HG03442 (cell line): ENCODE results near the gene LSM14B.

ENCODE experiments used
- ATAC-seq: cut with Tn5 transposase; IDR thresholded peaks from one replicate; pipeline ENCODE4 v1.9.1; 2021; ENCODE audit warnings: mild to moderate bottlenecking, moderate library complexity; ENCODE audit not compliant: unreplicated experiment

LSM14B gene

DNA sequence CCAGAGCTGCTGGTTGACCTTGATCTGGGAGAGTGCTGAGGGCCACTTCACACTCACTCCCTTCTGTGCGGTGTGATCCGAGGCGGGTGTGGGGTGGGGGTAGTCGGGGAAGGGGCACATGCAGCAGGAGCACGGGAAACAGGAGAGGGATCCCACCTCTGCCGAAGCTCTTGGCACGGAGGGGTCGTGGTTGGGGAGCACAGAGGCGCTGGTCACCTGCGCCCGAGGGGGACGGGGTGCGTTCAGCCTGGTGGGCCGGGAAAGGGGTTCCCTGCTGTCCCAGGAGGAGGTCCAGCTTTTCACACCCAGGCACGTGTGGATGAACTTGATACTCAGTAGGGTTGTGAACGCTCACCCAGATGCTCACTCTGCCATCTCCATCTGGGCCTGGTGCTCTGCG is 38.6 kb downstream of the LSM14B start:
- no peak for ATAC-seq

GRCh38 chr20:62161347-62161746 is 39.1 kb downstream of the LSM14B start:
- no peak for ATAC-seq

GRCh38 chr20:62162765-62163484 is 40.6 kb downstream of the LSM14B start:
- no peak for ATAC-seq

DNA sequence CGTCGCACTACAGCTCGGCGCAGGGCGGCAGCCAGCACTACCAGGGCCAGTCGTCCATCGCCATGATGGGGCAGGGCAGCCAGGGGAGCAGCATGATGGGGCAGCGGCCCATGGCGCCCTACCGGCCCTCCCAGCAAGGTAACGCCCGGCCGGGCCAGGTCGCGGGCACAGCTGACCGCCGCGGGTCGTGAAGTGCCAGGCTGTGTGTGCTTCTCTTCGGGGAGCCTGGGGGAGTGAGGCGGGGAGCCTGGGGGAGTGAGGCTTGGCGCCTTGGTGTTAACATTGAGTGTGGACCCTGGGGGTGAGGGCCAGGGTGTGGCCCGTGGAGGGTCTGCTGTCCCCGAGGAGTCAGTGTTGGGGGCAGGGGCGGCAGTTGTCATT is 41.2 kb downstream of the LSM14B start:
- ATAC-seq = no peak

DNA sequence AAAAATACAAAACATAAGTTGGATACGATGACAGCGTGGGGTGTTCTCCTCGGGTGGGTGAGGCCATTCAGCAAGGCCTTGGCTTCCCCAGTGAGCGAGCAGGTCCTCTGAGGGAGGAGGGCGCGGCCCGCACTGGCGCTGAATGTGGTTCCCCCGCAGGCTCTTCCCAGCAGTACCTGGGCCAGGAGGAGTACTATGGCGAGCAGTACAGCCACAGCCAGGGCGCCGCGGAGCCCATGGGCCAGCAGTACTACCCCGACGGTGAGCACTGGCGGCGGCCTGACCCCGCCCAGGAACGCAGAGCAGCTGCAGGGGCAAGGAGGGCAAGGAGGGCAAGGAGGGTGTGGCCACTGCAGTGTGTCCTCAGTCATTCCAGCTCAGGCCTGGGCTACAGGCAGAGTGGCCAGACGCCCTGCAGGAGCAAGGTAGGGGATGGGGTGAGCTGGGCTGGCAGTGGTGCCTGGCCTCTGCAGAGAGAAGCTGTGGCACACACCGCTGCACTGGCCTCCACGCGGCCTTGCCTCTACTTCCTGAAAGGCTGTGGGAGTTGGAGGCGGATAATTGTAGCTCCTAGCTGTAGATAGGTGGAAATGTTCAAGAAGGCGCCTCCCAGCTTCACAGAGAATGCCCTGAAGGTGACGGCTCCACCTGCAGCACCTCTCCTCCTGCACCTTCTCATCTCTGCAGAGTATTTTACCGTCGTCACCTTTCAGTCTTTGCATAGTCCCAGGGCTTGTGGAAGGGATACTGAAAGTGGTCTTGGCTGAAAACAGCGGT is 41.9 kb downstream of the LSM14B start:
- no peak for ATAC-seq

- no peak for ATAC-seq
These were observed 42.8 kb downstream of the LSM14B start for GRCh38 chr20:62164879-62165761.

DNA sequence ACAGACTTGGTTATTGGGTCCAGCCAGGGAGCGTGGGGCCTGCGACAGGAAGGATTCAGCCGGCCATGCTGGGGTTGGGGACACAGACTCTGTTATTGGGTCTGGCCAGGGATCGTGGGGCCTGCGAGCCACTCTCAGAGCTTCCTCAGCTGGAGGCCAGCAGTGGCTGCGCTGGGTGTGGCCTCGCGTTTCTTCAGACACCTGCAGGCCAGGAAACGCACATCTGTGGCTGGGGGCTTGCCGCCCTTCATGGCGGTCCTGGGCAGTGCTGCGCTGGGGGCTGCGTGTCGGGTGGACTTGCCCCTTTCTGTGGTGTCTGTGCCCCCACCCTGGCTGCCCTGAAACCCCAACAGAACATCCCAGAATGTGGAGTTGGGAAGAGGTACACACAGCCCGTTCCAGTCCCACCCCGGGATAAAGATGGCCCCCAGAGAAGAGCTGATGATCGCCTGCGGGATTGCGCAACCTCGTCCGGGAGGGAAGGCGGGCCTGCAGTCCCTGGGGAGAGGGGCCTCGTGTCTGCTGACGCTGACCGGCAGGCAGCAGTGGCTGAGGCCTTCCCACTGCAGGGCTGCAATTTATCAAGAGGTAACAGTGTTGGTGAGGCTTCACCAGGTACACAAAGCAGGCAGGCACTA is 43.6 kb downstream of the LSM14B start:
- ATAC-seq = no peak

DNA sequence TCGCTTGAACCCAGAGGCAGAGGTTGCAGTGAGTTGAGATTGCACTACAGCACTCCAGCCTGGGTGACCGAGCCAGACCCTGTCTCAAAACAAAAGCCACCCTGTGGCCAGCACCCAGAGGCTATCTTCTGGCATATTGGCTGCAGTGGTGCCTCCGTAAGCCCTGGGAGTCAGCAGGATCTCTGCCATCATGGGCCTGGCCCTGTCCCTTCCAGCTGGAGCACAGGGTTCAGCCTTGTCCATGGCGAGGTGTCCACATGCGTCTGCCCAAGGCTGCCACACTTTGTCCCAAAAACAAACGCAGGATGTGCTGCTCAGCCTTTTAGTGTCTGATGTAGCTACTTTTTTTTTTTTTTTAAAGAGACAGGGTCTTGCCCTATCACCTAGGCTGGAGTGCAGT is 45.2 kb downstream of the LSM14B start:
- ATAC-seq = no peak

DNA sequence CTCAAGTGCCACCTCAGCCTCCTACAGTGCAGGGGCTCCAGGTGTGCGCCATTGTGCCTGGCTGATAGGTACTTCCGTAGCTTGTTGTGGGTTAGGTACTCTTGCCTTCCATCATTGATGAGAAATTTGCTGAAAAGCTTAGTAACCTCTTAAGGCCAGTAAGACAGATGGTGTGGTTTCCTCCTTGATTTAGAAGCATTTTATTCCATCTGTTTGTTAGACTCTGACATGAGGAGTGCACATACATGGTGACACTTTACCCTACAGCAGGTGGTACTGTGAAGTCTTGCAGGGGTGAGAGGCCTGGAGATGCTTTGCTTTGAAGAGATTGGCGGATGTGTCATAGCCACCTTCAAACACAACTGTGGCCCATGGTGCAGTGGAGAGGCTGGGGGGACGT is 45.8 kb downstream of the LSM14B start:
- no peak for ATAC-seq

DNA sequence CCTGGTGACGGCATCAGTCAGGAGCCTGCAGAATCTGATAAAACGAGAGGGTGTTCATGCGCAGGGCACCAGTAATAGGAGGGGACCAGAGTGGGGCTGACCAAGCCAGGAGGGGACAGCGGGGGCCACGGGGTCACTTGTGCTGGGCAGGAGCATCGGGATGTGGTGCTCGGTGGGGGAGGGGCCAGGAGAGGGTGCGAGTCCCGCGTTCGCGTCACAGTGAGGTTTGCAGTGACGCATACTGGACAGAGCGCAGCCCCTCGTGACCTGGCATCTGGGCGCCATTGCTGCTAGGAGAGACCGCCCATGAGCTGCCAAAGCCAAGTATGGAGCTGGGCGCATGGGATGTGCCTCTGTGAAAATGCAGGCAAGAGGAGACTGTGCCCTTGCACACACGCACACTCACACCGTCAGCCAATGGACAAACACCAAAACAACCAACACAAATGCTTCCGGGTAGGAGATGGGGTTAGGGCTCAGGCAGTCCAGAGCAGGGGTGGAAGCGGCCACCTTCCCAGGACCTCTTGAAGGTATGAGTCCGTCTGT is 46.7 kb downstream of the LSM14B start:
- no peak for ATAC-seq

- no peak for ATAC-seq
These were observed 48.3 kb downstream of the LSM14B start for GRCh38 chr20:62170536-62170935.

DNA sequence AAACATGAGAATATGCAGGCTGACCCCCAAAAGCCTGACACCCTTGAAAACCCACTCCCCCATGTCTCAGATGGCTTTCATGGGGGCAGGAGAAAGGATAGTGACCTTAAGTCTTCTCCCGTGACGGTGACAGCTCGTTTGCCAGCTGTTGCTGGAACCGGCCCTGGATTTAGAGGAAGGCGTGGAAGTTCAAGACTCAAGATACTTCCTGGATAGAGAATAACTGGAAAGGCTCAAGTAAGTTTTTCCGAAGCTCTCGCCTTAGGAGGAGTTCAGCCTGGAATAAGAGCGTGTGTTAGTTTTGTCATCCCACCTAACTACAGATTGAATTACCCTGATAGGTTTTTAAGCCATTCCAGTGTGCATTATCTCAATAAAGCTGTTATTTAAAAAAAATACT is 49.0 kb downstream of the LSM14B start:
- no peak for ATAC-seq

DNA sequence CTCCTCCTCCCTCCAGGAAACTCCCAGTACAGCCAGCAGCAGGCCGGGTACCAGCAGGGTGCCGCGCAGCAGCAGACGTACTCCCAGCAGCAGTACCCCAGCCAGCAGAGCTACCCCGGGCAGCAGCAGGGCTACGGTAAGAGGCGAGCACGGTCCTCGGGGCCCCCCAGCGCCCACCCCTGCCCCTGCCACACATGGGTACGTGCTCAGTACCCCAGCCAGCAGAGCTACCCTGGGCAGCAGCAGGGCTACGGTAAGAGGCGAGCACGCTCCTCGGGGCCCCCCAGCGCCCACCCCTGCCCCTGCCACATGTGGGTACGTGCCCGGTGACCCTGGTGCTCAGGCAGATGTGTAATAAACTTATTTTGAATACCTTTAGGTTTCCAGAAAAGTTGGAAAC is 50.4 kb downstream of the LSM14B start:
- no peak for ATAC-seq

DNA sequence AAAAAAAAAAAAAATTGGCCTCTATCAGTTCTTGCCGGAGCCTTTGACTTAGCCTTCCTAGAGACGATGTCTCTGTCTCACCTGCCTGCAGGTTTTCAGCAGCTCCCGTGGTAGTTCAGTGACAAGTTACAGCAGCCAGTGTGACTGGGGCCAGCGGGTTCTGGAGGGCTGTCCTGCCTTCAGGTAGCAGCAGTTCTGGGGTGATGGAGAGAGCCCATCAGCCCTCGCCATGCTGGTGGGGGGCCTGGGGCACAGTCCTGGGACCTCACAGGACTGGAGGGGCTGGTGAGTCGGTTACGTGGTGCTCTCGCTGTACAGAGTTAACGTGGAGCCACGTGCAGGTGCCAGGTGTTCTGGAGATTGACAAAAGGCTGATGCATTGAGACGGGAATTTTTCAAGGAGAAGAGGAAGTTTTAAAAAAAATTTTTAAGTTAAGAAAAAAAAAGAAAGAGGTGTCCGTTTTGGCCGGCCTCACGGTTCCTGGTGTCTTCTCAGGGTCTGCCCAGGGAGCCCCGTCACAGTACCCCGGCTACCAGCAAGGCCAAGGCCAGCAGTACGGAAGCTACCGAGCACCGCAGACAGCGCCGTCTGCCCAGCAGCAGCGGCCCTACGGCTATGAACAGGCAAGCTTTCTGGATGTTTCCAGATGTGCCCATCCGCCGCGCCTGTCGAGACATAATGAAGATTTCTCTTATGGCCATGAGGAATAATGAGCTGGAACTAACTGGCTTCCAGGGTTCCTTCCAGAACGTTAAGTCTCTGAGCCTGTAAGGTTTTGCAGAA is 51.9 kb downstream of the LSM14B start:
- no peak for ATAC-seq

DNA sequence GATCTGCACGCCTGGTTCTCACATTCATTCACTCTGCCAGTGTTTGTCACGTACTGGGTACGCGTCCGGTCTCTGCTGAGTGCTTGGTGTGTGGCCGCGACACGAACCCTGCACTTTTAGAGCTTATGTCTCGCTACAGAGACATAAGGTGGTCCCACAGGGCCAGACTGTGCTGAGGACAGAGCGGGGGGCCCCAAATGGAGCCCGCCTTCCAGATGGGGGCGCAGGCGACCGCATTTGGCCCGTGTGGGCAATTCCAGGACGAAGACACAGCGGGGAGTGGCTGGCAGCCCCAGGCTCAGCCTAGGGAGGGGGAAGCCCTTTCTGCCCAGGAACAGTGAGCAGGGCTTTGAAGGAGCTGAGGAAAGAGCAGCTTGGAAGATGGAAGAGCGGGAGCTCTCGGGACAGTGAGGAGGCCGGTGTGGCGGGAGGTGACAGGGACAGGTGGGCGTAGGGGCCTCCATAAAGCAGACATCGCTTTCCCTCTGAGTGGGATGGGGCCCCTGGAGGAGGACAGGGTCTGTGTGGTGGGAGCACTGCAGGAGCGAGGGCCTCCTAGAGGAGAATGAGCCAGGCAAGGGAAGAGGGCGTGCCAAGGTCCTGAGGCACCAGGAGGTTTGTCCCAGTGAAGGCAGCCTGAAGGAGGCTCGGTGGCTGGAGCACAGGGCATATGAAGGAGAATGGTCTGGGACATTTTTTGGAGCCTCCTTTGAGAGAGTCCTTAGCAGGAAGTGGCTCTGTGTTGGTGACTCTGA is 52.8 kb downstream of the LSM14B start:
- ATAC-seq = no peak

DNA sequence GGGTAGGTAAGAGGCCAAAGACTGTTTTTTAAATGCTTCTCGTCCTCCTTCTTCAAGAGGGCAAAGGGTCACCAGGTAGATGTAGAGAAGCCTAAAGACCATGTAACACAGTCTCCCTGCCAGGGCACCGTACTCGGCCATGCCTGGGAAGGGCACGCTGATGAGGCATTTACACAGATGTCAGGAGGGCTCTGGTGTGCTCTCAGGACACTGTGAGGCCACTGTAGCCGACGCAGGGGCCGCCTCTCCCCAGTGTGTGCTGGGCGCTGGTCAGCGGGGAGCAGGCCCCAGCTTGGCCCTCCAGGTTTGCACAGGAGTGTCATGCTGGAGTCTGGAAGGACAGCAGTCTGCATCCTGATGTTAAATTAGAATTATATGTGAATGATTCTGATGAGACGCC is 53.4 kb downstream of the LSM14B start:
- ATAC-seq = no peak

- no peak for ATAC-seq
These were observed 54.6 kb downstream of the LSM14B start for GRCh38 chr20:62176866-62177265.

DNA sequence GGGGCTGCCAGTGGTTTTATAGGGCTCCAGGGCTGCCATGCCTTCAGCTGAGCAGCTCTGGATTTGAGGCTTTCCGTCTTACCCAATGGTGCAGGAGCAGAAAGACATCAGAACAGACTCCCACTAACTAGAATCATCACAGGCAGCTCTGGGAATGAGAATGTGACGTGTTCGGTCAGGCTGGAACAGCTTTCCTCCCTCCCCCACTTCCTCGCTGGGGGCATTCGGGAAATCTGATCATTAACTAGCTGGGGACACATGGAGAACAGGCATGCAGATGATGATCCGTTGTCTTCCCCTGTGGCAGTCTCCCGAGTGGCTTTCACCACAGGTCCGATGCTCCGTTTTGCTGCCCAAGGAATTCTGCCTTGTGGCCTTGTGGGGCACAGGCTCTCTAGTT is 55.0 kb downstream of the LSM14B start:
- no peak for ATAC-seq
